ENCODE results near the gene STOM.

- TF ChIP-seq, protein P1, sequence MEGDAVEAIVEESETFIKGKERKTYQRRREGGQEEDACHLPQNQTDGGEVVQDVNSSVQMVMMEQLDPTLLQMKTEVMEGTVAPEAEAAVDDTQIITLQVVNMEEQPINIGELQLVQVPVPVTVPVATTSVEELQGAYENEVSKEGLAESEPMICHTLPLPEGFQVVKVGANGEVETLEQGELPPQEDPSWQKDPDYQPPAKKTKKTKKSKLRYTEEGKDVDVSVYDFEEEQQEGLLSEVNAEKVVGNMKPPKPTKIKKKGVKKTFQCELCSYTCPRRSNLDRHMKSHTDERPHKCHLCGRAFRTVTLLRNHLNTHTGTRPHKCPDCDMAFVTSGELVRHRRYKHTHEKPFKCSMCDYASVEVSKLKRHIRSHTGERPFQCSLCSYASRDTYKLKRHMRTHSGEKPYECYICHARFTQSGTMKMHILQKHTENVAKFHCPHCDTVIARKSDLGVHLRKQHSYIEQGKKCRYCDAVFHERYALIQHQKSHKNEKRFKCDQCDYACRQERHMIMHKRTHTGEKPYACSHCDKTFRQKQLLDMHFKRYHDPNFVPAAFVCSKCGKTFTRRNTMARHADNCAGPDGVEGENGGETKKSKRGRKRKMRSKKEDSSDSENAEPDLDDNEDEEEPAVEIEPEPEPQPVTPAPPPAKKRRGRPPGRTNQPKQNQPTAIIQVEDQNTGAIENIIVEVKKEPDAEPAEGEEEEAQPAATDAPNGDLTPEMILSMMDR (IDR thresholded peaks at IDR 0.05; ENCODE audit: borderline replicate concordance, extremely low read depth, low read length, poor library complexity, severe bottlenecking): no peak
- TF ChIP-seq EZH2 (IDR thresholded peaks at IDR 0.05; ENCODE audit: borderline replicate concordance, low read depth, low read length, severe bottlenecking): no peak
Measured at GRCh38 chr9:121348221-121348620, 21.8 kb downstream of the STOM start.
